Sigmoid colon (tissue), 4 donors: ENCODE data around the gene INTS14.

ENCODE experiments used
- EP300 ChIP-seq, 4 donors: sonication (generic); formaldehyde crosslinking; IDR thresholded peaks; one replicate each; pipeline ENCODE4 v1.6.1; 2017; ENCODE audit warnings: antibody characterized with exemption in 4 of 4
- POLR2AphosphoS5 ChIP-seq, 4 donors: sonication (generic); formaldehyde crosslinking; IDR thresholded peaks; one replicate each; pipeline ENCODE4 v1.6.1; 2017; ENCODE audit warnings: antibody characterized with exemption in 4 of 4
- TF ChIP-seq, protein P1 (sequence below), 4 experiments: fragments of 450-650 bp in 3 of 4; fragments of 200-600 bp in 1 of 4; IDR thresholded peaks; one replicate each; pipeline ENCODE4 v1.5.1; 2016 to 2019; ENCODE audit warnings: antibody characterized with exemption in 4 of 4, mild to moderate bottlenecking in 3 of 4, moderate library complexity in 2 of 4

DNA sequence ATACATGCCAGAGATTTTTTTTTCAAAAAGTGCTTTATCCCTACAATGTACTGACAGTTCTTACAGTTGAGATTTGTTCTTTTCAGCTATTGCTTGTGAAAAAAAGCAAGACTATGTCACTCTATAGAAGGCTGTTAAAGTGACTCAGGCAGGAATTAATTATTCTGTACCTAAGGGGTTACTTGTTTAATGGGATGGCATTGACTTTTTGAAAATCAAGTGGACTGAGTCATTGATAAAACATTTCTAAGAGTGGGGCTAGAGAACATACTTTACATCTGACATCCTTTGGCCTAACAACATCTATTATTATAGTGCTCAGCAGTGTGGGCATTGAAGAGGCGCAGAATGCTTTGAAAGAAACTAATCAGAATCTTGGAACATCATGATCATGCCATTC, 34.3 kb downstream of the INTS14 start:
- TF ChIP-seq, protein P1, sequence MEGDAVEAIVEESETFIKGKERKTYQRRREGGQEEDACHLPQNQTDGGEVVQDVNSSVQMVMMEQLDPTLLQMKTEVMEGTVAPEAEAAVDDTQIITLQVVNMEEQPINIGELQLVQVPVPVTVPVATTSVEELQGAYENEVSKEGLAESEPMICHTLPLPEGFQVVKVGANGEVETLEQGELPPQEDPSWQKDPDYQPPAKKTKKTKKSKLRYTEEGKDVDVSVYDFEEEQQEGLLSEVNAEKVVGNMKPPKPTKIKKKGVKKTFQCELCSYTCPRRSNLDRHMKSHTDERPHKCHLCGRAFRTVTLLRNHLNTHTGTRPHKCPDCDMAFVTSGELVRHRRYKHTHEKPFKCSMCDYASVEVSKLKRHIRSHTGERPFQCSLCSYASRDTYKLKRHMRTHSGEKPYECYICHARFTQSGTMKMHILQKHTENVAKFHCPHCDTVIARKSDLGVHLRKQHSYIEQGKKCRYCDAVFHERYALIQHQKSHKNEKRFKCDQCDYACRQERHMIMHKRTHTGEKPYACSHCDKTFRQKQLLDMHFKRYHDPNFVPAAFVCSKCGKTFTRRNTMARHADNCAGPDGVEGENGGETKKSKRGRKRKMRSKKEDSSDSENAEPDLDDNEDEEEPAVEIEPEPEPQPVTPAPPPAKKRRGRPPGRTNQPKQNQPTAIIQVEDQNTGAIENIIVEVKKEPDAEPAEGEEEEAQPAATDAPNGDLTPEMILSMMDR (IDR thresholded peaks at IDR 0.05), result no peak
- TF ChIP-seq POLR2AphosphoS5 (IDR thresholded peaks at IDR 0.05), result no peak
- TF ChIP-seq EP300 (IDR thresholded peaks at IDR 0.05), result no peak
